DND-41 (cell line): ENCODE data around the gene TMEM18.

Experiments
- ATAC-seq: fragments of 200-7000 bp; cut with Tn5 transposase; 3 replicates; pipeline ENCODE4 v1.9.1; 2021; ENCODE audit warnings: low read depth; ENCODE audit not compliant: insufficient read depth
- DNase-seq: peaks from one replicate; pipeline ENCODE4 v3.0.0-alpha.2; 2020
- H2AFZ ChIP-seq: 2 replicates; pipeline ENCODE4 v1.6.0; 2012; ENCODE audit warnings: low read depth, low read length
- H3K27ac ChIP-seq: 2 replicates; pipeline ENCODE4 v1.5.1; 2012; ENCODE audit warnings: low read length, inconsistent platforms
- H3K27me3 ChIP-seq: fragments of 200-600 bp; sonication (generic); 2 replicates; pipeline ENCODE4 v1.6.0; 2012; ENCODE audit warnings: low read length, mild to moderate bottlenecking, inconsistent platforms; ENCODE audit not compliant: insufficient read depth, poor library complexity
- H3K36me3 ChIP-seq: 2 replicates; pipeline ENCODE4 v1.5.1; 2012; ENCODE audit warnings: low read length, inconsistent platforms; ENCODE audit not compliant: insufficient read depth
- H3K4me1 ChIP-seq: 2 replicates; pipeline ENCODE4 v1.5.1; 2012; ENCODE audit warnings: mild to moderate bottlenecking, low read length; ENCODE audit not compliant: insufficient read depth
- H3K4me2 ChIP-seq: 2 replicates; pipeline ENCODE4 v1.6.0; 2012; ENCODE audit warnings: mild to moderate bottlenecking, moderate library complexity, low read length, inconsistent platforms; ENCODE audit not compliant: insufficient read depth
- H3K4me3 ChIP-seq, 2 experiments: fragments of 200-600 bp in 1 of 2; shearing (Covaris generic) in 1 of 2; 2 replicates each; pipeline ENCODE4 v1.5.1; 2012 to 2016; ENCODE audit warnings: inconsistent platforms in 2 of 2, low read length in 2 of 2, mild to moderate bottlenecking in 2 of 2, low read depth in 1 of 2, moderate library complexity in 1 of 2
- H3K79me2 ChIP-seq: 2 replicates; pipeline ENCODE4 v1.6.0; 2012; ENCODE audit warnings: low read length, inconsistent platforms; ENCODE audit not compliant: insufficient read depth
- H3K9ac ChIP-seq: 2 replicates; pipeline ENCODE4 v1.6.0; 2012; ENCODE audit warnings: low read depth, mild to moderate bottlenecking, inconsistent platforms, low read length, moderate library complexity
- H3K9me3 ChIP-seq: 2 replicates; pipeline ENCODE4 v1.5.1; 2012; ENCODE audit warnings: low read length, moderate library complexity, mild to moderate bottlenecking, inconsistent platforms; ENCODE audit not compliant: insufficient read depth, severe bottlenecking
- H4K20me1 ChIP-seq: 2 replicates; pipeline ENCODE4 v1.6.0; 2012; ENCODE audit warnings: low read length; ENCODE audit not compliant: insufficient read depth
- CTCF ChIP-seq: IDR thresholded peaks from 2 replicates; pipeline ENCODE4 v1.5.1; 2012; ENCODE audit warnings: borderline replicate concordance, low read length, moderate library complexity, mild to moderate bottlenecking; ENCODE audit not compliant: poor library complexity, severe bottlenecking; ENCODE audit errors: extremely low read depth
- EZH2 ChIP-seq: IDR thresholded peaks from 3 replicates; pipeline ENCODE4 v1.6.1; 2012; ENCODE audit warnings: borderline replicate concordance, low read depth, mild to moderate bottlenecking, moderate library complexity, low read length, inconsistent platforms; ENCODE audit not compliant: severe bottlenecking

Gene TMEM18

GRCh38 chr2:647691-648231 lies 29.4 kb downstream of the TMEM18 start:
- Histone ChIP-seq H3K9ac (no peak overlapping the region), H4K20me1 (no peaks in the 10 kb centered on the region), H3K9me3 (no peaks in the 10 kb centered on the region), H3K36me3 (no peaks in the 10 kb centered on the region), H3K27ac (no peak overlapping the region), H3K27me3 (no peaks in the 10 kb centered on the region), H3K4me3 (no peak overlapping the region), H3K4me2 (no peak overlapping the region), H2AFZ (no peak overlapping the region), H3K4me1 (peaks cover 8% of the 10 kb centered on the region), H3K79me2 (no peaks in the 10 kb centered on the region)
- no peak for DNase-seq
- ATAC-seq, result no peak
- no peak for TF ChIP-seq EZH2
- TF ChIP-seq CTCF, result no peak

GRCh38 chr2:647003-647560 lies 30.1 kb downstream of the TMEM18 start:
- no peak overlapping the region for H3K9ac ChIP-seq
- H4K20me1 ChIP-seq, result no peaks in the 10 kb centered on the region
- H2AFZ ChIP-seq, result no peak overlapping the region
- H3K4me3 ChIP-seq, result no peak overlapping the region
- H3K9me3 ChIP-seq, result no peaks in the 10 kb centered on the region
- H3K27me3 ChIP-seq, result no peaks in the 10 kb centered on the region
- no peak overlapping the region for H3K4me2 ChIP-seq
- no peaks in the 10 kb centered on the region for H3K36me3 ChIP-seq
- peaks cover under 1% of the 10 kb centered on the region; the same call in 1 of the 2 replicates for H3K4me1 ChIP-seq
- ATAC-seq (no peak), DNase-seq (no peak)
- no peak overlapping the region for H3K27ac ChIP-seq
- TF ChIP-seq EZH2 (no peak), CTCF (no peak)
- H3K79me2 ChIP-seq, result no peaks in the 10 kb centered on the region

- Histone ChIP-seq H3K27ac (no peak overlapping the region), H3K79me2 (no peaks in the 10 kb centered on the region), H3K4me1 (no peaks in the 10 kb centered on the region), H3K9me3 (no peaks in the 10 kb centered on the region), H4K20me1 (no peaks in the 10 kb centered on the region), H3K4me3 (no peak overlapping the region), H3K36me3 (no peaks in the 10 kb centered on the region), H2AFZ (no peak overlapping the region), H3K9ac (no peak overlapping the region), H3K4me2 (no peak overlapping the region), H3K27me3 (no peaks in the 10 kb centered on the region)
- TF ChIP-seq CTCF, result no peak
- no peak for TF ChIP-seq EZH2
- no peak for DNase-seq
- ATAC-seq, result 0 out of 3 replicates have a peak, but pooled peaks have one; percentile 35
These were observed 32.3 kb downstream of the TMEM18 start for GRCh38 chr2:644871-645270.
